Measurements from ENCODE around the gene SPATC1L.

- TF ChIP-seq GATA2 (IDR thresholded peaks at IDR 0.05; ENCODE audit: low read depth, low read length) (no peak), GATA3 (IDR thresholded peaks at IDR 0.05; ENCODE audit: low read depth, low read length) (no peak)
Observed at GRCh38 chr21:46128933-46129571, 55.2 kb downstream of the SPATC1L start.
